GM23338 (cell line): ENCODE measurements around the gene PRKG2. TPM values are rescaled to one million over a fixed set of nuclear protein-coding genes. Genes with fewer than 3 reads are reported as not detected.

ENCODE experiments used
- ATAC-seq: fragments of 200-7000 bp; cut with Tn5 transposase; 3 replicates; pipeline ENCODE4 v1.9.1; 2020
- DNase-seq: peaks from one replicate; pipeline ENCODE4 v3.0.0-alpha.2; 2015; ENCODE audit warnings: low spot score
- H2AFZ ChIP-seq: fragments of 200-600 bp; sonication (generic); 2 replicates; pipeline ENCODE4 v1.8.0; 2016; ENCODE audit warnings: antibody characterized with exemption, mild to moderate bottlenecking, moderate library complexity
- H3F3A ChIP-seq: fragments of 200-600 bp; sonication (generic); replicated peaks from 2 replicates; pipeline ENCODE4 v1.8.0; 2017; ENCODE audit warnings: antibody characterized with exemption, mixed run types, low read depth
- H3K27ac ChIP-seq: fragments of 200-600 bp; sonication (generic); 2 replicates; pipeline ENCODE4 v1.6.1; 2016; ENCODE audit warnings: low read depth
- H3K27me3 ChIP-seq: fragments of 200-600 bp; sonication (generic); 2 replicates; pipeline ENCODE4 v1.8.0; 2016; ENCODE audit warnings: mild to moderate bottlenecking, mixed run types, moderate library complexity; ENCODE audit not compliant: insufficient read depth
- H3K36me3 ChIP-seq: fragments of 200-600 bp; sonication (generic); 2 replicates; pipeline ENCODE4 v1.8.0; 2016; ENCODE audit warnings: mild to moderate bottlenecking; ENCODE audit not compliant: insufficient read depth
- H3K4me1 ChIP-seq: fragments of 200-600 bp; sonication (generic); 2 replicates; pipeline ENCODE4 v1.8.0; 2016; ENCODE audit warnings: mild to moderate bottlenecking, moderate library complexity; ENCODE audit not compliant: insufficient read depth
- H3K4me2 ChIP-seq: fragments of 200-600 bp; sonication (generic); 2 replicates; pipeline ENCODE4 v1.7.1; 2017; ENCODE audit warnings: mixed run types
- H3K4me3 ChIP-seq: fragments of 200-600 bp; sonication (generic); 2 replicates; pipeline ENCODE4 v1.6.1; 2016; ENCODE audit warnings: mixed run types
- H3K79me2 ChIP-seq: fragments of 200-600 bp; sonication (generic); replicated peaks from 2 replicates; pipeline ENCODE4 v1.8.0; 2017; ENCODE audit warnings: mild to moderate bottlenecking; ENCODE audit not compliant: insufficient read depth
- H3K9me2 ChIP-seq: fragments of 200-600 bp; sonication (generic); 2 replicates; pipeline ENCODE4 v1.8.0; 2017; ENCODE audit not compliant: insufficient read depth
- H4K20me1 ChIP-seq: fragments of 200-600 bp; sonication (generic); replicated peaks from 2 replicates; pipeline ENCODE4 v1.8.0; 2017; ENCODE audit warnings: mild to moderate bottlenecking; ENCODE audit not compliant: insufficient read depth
- H3K27ac Mint-ChIP-seq: 2 replicates; pipeline ENCODE4 v1.8.0; 2020; ENCODE audit warnings: inconsistent platforms, mild to moderate bottlenecking, moderate library complexity, mixed read lengths
- H3K27me3 Mint-ChIP-seq: 3 replicates; pipeline ENCODE4 v1.8.0; 2022; ENCODE audit warnings: low read depth, mild to moderate bottlenecking, moderate library complexity, mixed read lengths, inconsistent platforms; ENCODE audit not compliant: insufficient read depth, poor library complexity
- H3K36me3 Mint-ChIP-seq: 3 replicates; pipeline ENCODE4 v1.8.0; 2021; ENCODE audit warnings: low read depth, mild to moderate bottlenecking, inconsistent platforms, moderate library complexity, mixed read lengths
- H3K4me1 Mint-ChIP-seq: 3 replicates; pipeline ENCODE4 v1.8.0; 2020; ENCODE audit warnings: mild to moderate bottlenecking, inconsistent platforms, mixed read lengths
- H3K4me3 Mint-ChIP-seq: 3 replicates; pipeline ENCODE4 v1.8.0; 2021; ENCODE audit warnings: moderate library complexity, mild to moderate bottlenecking, inconsistent platforms, mixed read lengths
- H3K9me3 Mint-ChIP-seq: 3 replicates; pipeline ENCODE4 v1.8.0; 2020; ENCODE audit warnings: moderate library complexity, mild to moderate bottlenecking, inconsistent platforms, mixed read lengths
- CTCF ChIP-seq, 2 experiments: fragments of 200-600 bp in 1 of 2; sonication (generic) in 1 of 2; conservative IDR thresholded peaks; 2 replicates each; pipeline versions ENCODE4 v1.5.1 to v1.6.1; 2016 to 2017; ENCODE audit warnings: antibody characterized with exemption in 2 of 2, low read depth in 2 of 2, mild to moderate bottlenecking in 2 of 2, moderate library complexity in 1 of 2
- ETS1 ChIP-seq: IDR thresholded peaks from 2 replicates; pipeline ENCODE4 v1.6.1; 2016; ENCODE audit warnings: antibody characterized with exemption
- EZH2phosphoT487 ChIP-seq: fragments of 200-600 bp; sonication (generic); IDR thresholded peaks from one replicate; pipeline ENCODE4 v1.8.1; 2018; ENCODE audit warnings: antibody characterized with exemption; ENCODE audit not compliant: unreplicated experiment
- JUNB ChIP-seq: IDR thresholded peaks from one replicate; pipeline ENCODE4 v1.6.1; 2016; ENCODE audit warnings: antibody characterized with exemption; ENCODE audit not compliant: unreplicated experiment
- NANOG ChIP-seq: IDR thresholded peaks from 2 replicates; pipeline ENCODE4 v1.6.1; 2016; ENCODE audit warnings: antibody characterized with exemption, borderline replicate concordance
- POLR2AphosphoS5 ChIP-seq: IDR thresholded peaks from 2 replicates; pipeline ENCODE4 v1.6.1; 2016; ENCODE audit warnings: antibody characterized with exemption, low read depth
- STAT1 ChIP-seq: IDR thresholded peaks from one replicate; pipeline ENCODE4 v1.6.1; 2016; ENCODE audit warnings: antibody characterized with exemption; ENCODE audit not compliant: unreplicated experiment
- ZNF331 ChIP-seq: fragments of 250-450 bp; sonication (Bioruptor Pico); IDR thresholded peaks from 2 replicates; pipeline ENCODE4 v1.5.0; 2020; ENCODE audit warnings: low read depth, mild to moderate bottlenecking, moderate library complexity
- polyA plus RNA-seq: library from polyadenylated mRNA; unstranded; fragments of >200 nt; fragmentation: Nextera tagmentation; extraction: Ambion mirVana; gene quantifications from 2 replicates; pipeline ENCODE4 v1.2.1, GENCODE V29; 2016
- total RNA-seq: library from RNA; depleted of rRNA; stranded (reverse); fragments of >200 nt; shearing (Covaris generic); gene quantifications from 2 replicates; pipeline ENCODE4 v1.2.3, GENCODE V29; 2014
- TF ChIP-seq, protein P1 (sequence below): fragments of 250-450 bp; sonication (Bioruptor Pico); IDR thresholded peaks from 2 replicates; pipeline ENCODE4 v1.5.0; 2020; ENCODE audit warnings: mild to moderate bottlenecking, moderate library complexity
- TF ChIP-seq, protein P2 (sequence below): IDR thresholded peaks from one replicate; pipeline ENCODE4 v1.6.1; 2018; ENCODE audit warnings: antibody characterized with exemption; ENCODE audit not compliant: unreplicated experiment

The PRKG2 gene
- total and polyA plus RNA-seq, 2 experiments from 2014 or later, result 1.9 to 3.6 TPM

DNA sequence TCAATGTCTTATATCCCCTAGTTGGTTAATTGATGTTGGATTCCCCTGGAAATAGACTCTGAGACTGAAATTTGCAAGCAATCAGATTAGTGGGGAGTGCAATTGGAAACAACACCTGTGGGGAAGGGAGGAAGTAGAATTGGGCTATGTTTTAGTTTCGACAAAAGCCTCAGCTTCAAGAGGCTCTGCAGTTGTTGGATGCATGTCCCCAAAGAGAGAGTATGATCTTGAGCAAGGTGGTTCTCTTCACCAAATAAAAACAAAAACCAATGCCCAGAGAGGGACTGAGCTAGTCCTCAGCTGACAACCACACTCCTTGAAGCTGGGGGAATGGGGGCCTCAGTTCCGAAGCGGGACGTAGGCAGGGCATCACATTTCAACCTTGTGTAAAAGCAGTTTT is 77.1 kb downstream of the PRKG2 start (continued):
- TF ChIP-seq, protein P1, sequence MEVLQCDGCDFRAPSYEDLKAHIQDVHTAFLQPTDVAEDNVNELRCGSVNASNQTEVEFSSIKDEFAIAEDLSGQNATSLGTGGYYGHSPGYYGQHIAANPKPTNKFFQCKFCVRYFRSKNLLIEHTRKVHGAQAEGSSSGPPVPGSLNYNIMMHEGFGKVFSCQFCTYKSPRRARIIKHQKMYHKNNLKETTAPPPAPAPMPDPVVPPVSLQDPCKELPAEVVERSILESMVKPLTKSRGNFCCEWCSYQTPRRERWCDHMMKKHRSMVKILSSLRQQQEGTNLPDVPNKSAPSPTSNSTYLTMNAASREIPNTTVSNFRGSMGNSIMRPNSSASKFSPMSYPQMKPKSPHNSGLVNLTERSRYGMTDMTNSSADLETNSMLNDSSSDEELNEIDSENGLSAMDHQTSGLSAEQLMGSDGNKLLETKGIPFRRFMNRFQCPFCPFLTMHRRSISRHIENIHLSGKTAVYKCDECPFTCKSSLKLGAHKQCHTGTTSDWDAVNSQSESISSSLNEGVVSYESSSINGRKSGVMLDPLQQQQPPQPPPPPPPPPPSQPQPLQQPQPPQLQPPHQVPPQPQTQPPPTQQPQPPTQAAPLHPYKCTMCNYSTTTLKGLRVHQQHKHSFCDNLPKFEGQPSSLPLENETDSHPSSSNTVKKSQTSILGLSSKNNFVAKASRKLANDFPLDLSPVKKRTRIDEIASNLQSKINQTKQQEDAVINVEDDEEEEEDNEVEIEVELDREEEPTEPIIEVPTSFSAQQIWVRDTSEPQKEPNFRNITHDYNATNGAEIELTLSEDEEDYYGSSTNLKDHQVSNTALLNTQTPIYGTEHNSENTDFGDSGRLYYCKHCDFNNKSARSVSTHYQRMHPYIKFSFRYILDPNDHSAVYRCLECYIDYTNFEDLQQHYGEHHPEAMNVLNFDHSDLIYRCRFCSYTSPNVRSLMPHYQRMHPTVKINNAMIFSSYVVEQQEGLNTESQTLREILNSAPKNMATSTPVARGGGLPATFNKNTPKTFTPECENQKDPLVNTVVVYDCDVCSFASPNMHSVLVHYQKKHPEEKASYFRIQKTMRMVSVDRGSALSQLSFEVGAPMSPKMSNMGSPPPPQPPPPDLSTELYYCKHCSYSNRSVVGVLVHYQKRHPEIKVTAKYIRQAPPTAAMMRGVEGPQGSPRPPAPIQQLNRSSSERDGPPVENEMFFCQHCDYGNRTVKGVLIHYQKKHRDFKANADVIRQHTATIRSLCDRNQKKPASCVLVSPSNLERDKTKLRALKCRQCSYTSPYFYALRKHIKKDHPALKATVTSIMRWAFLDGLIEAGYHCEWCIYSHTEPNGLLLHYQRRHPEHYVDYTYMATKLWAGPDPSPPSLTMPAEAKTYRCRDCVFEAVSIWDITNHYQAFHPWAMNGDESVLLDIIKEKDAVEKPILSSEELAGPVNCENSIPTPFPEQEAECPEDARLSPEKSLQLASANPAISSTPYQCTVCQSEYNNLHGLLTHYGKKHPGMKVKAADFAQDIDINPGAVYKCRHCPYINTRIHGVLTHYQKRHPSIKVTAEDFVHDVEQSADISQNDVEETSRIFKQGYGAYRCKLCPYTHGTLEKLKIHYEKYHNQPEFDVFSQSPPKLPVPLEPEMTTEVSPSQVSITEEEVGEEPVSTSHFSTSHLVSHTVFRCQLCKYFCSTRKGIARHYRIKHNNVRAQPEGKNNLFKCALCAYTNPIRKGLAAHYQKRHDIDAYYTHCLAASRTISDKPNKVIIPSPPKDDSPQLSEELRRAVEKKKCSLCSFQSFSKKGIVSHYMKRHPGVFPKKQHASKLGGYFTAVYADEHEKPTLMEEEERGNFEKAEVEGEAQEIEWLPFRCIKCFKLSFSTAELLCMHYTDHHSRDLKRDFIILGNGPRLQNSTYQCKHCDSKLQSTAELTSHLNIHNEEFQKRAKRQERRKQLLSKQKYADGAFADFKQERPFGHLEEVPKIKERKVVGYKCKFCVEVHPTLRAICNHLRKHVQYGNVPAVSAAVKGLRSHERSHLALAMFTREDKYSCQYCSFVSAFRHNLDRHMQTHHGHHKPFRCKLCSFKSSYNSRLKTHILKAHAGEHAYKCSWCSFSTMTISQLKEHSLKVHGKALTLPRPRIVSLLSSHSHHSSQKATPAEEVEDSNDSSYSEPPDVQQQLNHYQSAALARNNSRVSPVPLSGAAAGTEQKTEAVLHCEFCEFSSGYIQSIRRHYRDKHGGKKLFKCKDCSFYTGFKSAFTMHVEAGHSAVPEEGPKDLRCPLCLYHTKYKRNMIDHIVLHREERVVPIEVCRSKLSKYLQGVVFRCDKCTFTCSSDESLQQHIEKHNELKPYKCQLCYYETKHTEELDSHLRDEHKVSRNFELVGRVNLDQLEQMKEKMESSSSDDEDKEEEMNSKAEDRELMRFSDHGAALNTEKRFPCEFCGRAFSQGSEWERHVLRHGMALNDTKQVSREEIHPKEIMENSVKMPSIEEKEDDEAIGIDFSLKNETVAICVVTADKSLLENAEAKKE (CRISPR knock-in tag), result no peak
- no peak for TF ChIP-seq NANOG
- TF ChIP-seq JUNB, result no peak

- peak overlapping the region; percentile 17 for H3K4me2 ChIP-seq
- H3K27me3 ChIP-seq, result no peaks in the 10 kb centered on the region
- H3F3A ChIP-seq, result no peaks in the 10 kb centered on the region
- Mint-ChIP-seq H3K9me3 (no peaks in the 10 kb centered on the region), H3K27ac (peak overlapping the region; percentile 54; the same call in 1 of the 2 replicates), H3K27me3 (peaks cover 3% of the 10 kb centered on the region), H3K4me3 (no peak overlapping the region), H3K4me1 (peaks cover 16% of the 10 kb centered on the region), H3K36me3 (no peaks in the 10 kb centered on the region)
- H4K20me1 ChIP-seq, result no peaks in the 10 kb centered on the region
- H3K79me2 ChIP-seq, result no peaks in the 10 kb centered on the region
- ATAC-seq (peak; percentile 47; the same call in 2 of the 3 replicates), DNase-seq (no peak)
- H3K4me3 ChIP-seq, result no peak overlapping the region
- no peak overlapping the region for H3K27ac ChIP-seq
- H3K4me1 ChIP-seq, result peaks cover 14% of the 10 kb centered on the region
- H3K36me3 ChIP-seq, result no peaks in the 10 kb centered on the region
- H2AFZ ChIP-seq, result no peak overlapping the region
- H3K9me2 ChIP-seq, result no peaks in the 10 kb centered on the region
- TF ChIP-seq POLR2AphosphoS5 (no peak), ETS1 (no peak), CTCF (conservative IDR thresholded peaks at IDR 0.05; ENCODE audit: low read depth in 2 of 2) (no peak), STAT1 (no peak), EZH2phosphoT487 (no peak), JUNB (no peak), ZNF331 (CRISPR knock-in tag) (no peak), NANOG (no peak)
- TF ChIP-seq, protein P2, sequence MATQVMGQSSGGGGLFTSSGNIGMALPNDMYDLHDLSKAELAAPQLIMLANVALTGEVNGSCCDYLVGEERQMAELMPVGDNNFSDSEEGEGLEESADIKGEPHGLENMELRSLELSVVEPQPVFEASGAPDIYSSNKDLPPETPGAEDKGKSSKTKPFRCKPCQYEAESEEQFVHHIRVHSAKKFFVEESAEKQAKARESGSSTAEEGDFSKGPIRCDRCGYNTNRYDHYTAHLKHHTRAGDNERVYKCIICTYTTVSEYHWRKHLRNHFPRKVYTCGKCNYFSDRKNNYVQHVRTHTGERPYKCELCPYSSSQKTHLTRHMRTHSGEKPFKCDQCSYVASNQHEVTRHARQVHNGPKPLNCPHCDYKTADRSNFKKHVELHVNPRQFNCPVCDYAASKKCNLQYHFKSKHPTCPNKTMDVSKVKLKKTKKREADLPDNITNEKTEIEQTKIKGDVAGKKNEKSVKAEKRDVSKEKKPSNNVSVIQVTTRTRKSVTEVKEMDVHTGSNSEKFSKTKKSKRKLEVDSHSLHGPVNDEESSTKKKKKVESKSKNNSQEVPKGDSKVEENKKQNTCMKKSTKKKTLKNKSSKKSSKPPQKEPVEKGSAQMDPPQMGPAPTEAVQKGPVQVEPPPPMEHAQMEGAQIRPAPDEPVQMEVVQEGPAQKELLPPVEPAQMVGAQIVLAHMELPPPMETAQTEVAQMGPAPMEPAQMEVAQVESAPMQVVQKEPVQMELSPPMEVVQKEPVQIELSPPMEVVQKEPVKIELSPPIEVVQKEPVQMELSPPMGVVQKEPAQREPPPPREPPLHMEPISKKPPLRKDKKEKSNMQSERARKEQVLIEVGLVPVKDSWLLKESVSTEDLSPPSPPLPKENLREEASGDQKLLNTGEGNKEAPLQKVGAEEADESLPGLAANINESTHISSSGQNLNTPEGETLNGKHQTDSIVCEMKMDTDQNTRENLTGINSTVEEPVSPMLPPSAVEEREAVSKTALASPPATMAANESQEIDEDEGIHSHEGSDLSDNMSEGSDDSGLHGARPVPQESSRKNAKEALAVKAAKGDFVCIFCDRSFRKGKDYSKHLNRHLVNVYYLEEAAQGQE, result no peak
Observed at GRCh38 chr4:81137446-81137845, 77.6 kb downstream of the PRKG2 start.
